ENCODE results near the gene HACL1.
"Not testable (repeated sequence)": the region's sequence is repeated elsewhere in the genome, so short reads cannot be mapped to it uniquely, and the experiment has no call there.

DNA sequence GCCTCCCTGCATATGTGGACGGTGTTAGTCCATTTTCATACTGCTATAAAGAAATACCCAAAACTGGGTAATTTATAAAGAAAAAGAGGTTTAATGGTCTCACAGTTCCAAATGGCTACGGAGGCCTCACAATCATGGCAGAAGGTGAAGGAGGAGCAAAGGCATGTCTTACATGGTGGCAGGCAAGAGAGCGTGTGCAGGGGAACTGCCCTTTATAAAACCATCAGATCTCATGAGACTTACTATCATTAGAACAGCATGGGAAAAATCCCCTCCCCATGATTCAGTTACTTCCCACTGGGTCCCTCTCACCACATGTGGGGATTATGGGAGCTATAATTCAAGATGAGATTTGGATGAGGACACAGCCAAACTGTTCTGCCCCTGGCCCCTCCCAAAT lies 1.4 kb upstream of the HACL1 start:
- TF ChIP-seq, protein P1, sequence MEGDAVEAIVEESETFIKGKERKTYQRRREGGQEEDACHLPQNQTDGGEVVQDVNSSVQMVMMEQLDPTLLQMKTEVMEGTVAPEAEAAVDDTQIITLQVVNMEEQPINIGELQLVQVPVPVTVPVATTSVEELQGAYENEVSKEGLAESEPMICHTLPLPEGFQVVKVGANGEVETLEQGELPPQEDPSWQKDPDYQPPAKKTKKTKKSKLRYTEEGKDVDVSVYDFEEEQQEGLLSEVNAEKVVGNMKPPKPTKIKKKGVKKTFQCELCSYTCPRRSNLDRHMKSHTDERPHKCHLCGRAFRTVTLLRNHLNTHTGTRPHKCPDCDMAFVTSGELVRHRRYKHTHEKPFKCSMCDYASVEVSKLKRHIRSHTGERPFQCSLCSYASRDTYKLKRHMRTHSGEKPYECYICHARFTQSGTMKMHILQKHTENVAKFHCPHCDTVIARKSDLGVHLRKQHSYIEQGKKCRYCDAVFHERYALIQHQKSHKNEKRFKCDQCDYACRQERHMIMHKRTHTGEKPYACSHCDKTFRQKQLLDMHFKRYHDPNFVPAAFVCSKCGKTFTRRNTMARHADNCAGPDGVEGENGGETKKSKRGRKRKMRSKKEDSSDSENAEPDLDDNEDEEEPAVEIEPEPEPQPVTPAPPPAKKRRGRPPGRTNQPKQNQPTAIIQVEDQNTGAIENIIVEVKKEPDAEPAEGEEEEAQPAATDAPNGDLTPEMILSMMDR (IDR thresholded peaks at IDR 0.05): not testable (repeated sequence)
- TF ChIP-seq EZH2 (IDR thresholded peaks at IDR 0.05; ENCODE audit: borderline replicate concordance, insufficient read depth, low read depth, low read length, poor library complexity, severe bottlenecking): not testable (repeated sequence)

Measured in B cell (primary cell).